ENCODE data around the gene CACNA1A. TPM values are rescaled to one million over a fixed set of nuclear protein-coding genes. Genes with fewer than 3 reads are reported as not detected.
A peak's percentile ranks its signal among the peaks of the same experiment; 100 is the strongest.

CACNA1A gene
- total RNA-seq, 1 experiment from 2014 or later, result 3.4 TPM

DNA sequence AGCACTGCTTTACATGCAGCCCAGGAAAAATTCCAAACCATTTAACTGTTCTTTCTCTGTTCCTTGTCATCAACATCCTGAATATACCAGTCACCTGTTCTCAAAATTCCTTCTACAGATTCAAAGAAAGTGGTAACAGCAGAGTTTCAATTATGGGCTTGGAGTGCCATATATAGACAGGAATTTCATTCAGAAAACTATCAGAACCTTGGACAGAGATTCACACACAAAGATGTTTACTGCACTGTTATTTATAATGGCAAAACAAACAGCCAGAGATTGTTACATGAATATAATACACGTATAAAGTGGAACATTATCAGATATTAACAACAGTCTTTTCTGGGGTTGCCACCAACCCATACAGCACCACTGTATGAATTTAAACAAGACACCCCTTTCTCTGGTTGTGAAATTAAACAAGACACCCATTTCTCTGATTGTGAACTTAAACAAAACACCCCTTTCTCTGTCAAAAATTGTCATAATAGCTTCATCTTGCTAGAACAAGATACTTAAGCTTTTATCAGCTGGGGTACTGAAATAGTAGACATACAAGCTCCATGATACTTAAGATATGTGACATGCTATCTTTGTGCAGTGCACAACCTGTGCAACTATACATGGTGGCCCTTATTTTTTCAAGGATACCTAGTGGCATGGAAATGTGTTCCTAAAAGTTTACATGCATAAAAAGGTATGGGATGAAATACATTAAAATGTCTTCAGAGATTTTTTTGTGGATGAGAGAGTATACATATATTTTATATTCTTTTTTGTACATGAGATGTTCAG is 12.6 kb downstream of the CACNA1A start:
- no peak for DNase-seq (ENCODE audit: low spot score)

DNA sequence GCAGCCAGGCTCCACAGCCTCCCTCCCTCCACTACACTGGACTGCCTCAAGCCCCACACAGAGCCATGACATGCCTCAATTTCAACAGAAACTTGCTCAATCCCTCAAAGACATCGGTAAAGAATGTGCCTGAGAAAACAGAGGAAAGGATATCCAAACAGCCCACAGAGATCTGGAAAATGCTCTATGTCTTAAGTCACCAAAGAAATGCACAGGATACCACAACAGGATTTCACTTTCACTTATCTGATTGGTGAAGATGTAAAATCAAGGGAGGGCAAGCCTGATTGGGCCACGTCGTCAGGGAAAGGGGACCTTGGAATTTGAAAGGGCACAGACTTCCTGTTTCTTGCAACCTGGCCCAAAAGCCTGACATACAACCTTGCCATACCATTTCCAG is 14.2 kb downstream of the CACNA1A start:
- peak; percentile 13 for DNase-seq (ENCODE audit: low spot score)

DNA sequence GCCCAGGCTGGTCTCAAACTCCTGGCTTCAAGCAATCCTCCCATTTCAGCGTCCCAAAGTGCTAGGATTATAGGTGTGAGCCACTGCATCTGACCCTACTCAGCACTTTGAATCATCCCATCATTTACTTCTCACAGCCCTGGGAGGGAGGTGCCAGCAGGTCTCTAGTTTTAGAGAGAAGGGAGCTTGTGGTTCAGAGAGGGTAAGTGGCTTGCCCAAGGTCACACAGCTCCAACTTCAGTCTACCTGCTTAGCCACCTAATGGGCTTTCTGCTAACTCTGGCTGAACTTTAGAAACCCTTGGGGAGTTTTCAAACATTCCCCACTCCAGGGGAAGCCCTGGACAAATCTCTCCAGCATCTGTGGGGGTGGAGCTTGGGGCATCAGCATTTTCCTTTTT is 18.3 kb downstream of the CACNA1A start:
- no peak for DNase-seq (ENCODE audit: low spot score)

DNA sequence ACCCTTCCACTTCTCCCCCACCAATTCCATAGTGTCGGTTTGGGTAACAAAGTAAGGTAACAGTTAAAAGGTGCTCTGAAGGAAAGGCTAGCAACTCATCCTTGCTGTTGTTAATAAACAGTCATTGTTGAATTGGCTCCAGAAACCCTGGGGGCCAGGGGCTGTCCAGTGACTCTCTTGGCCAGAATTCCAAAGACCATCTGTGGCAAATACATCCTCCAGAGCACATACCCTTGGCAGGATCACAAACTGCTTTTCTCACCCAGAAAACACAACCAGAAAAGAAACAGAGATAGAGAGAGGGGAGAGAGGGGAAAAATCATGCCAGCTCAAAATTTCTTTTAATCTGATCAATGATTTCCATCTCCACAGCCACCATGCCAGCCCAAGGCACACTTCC is 22.1 kb downstream of the CACNA1A start:
- no peak for DNase-seq (ENCODE audit: low spot score)

DNA sequence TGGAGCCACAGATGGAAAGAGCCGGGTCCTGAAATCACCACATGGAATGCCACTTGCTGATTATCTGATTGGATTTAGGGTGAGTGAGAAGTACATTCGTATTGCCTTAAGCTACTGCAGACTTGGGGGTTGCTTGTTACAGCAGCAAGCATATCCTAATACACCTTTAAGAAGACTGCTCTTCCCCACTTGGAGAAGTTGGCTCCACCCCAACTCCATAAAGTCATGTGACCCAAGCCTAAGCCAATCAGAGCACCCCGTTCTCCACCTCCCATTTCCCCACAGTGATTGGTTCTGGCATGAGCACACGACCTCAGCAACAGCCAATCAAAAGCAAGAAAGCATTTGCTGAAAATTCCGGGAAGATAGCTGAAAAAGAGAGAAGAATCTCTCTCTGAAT is 23.1 kb downstream of the CACNA1A start:
- DNase-seq (ENCODE audit: low spot score), result no peak

DNA sequence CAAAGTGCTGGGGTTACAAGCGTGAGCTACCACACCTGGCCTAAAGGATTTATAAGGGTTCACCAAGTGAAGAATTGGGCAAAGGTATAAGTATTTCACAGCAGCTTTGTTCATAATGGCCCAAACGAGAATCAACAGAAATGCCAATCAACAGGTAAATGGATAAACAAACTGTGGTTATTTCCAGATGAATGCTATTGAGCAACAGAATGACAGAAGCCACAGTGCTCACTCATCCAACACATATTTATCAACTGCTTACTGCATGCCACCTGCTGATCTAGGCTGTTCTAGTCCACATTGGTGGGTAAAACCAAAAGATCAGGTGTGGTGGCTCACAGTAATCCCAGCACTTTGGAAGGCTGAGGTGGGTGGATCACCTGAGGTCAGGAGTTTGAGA is 27.7 kb downstream of the CACNA1A start:
- no peak for DNase-seq (ENCODE audit: low spot score)

DNA sequence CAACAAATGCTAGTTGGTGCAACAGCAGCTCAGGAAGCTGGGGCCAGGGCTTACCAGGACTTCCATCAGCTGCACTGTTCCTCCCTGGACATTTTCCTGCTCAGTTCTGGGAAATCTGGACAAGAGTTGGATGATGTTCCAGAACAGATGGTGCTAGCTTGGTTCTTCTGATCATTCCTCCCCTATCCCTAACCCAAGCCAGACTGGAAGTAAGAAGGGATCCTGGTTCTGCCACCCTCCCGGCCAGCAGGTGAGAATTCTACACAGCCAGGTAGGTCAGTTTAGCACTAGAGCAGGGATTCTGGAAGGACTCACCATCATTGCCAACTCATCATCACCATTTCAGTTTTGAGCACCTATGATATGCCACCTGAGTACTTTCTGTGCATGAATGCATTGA is 30.2 kb downstream of the CACNA1A start:
- no peak for DNase-seq (ENCODE audit: low spot score)

DNA sequence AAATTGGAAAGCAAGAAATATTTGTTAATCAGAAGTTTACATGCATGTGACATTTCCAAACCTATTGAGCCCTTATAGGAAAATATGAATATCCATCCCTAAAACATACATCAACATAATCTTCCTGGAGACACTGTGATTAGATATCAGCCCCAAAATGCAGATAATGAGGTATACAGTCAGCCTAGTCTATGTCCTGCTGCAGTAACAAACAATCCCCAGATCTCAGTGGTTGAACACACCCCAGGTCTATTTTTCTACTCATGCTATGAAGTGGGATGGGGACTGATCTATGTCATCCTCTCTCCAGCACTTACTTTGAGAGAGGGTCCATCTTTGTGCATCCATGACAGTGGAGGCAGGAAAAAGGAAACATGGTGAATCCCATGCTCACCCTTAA is 31.2 kb downstream of the CACNA1A start:
- DNase-seq (ENCODE audit: low spot score), result no peak

DNA sequence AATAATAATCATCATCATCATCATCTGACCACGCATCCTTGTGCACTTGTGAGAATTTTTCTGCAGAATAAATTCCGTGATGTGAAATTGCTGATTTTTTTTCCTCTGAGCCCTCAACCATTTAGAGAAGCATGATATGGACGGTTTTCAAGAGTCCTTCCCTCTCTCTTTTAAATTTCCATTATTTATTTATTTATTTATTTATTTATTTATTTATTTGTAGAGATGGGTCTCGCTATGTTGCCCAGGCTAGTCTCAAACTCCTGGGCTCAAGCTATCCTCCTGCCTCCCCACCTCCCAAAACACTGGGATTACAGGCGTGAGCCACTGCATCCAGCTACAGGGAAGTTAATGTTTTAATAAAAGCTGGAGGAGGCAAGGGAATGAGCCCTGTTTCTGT is 39.6 kb downstream of the CACNA1A start:
- DNase-seq (ENCODE audit: low spot score), result no peak

DNA sequence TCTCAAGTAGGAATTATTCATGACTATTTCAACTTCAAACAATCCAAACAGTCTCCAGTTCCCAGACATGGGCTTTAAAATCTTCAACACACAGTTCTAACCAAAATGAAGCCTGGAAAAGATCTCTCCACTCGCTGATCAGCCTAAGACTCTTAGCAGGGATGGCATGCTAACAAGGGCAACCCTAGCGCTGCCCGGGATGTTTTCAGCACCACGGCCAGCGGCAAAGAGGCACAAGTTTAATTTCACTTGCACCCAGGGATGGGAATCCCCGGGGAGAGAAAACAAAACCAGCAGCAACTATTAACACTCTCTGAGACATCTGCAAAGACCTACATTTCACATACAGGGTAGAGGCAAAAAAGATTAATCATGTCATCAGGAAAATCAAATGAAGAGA is 43.0 kb downstream of the CACNA1A start:
- DNase-seq (ENCODE audit: low spot score), result peak; percentile 13

DNA sequence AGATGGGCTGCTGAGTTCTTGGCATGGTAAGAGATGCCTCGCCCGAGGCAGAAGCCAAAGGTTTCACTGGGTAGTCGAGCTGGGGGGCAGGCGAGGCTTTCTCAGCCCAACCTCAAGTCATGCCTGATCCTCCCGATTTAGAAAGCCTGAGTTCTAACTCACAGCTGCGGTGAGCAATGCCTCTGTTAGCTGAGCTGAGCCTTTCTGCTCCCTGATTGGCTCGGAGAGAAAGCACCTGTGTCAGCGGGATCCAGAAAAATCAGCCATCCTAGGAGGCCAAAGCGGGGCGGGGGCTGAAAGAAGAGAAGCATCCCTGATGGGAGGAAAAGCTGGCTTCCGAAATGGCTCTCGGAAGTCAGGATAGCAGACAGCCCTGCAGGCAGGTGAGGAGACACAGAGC is 44.7 kb downstream of the CACNA1A start:
- DNase-seq (ENCODE audit: low spot score), result no peak

DNA sequence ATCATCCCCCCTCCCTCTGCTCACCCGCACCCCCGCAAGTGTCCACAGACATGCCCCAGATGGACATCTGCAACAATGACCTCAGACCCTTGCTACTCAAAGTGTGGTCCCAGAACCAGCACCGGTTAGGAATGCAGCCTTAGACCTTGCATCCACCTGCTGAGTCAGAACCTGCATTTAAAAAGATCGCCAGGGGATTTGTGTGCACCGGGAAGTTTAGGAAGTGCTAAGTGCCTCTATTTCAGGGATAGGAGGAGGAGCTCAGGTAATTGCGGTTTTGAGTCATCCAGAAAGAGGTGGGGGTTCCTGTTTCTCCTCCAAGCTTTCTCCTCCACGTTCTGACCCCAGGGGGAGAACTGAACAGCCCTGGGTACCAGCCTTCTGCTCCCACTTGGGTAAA is 46.2 kb downstream of the CACNA1A start:
- DNase-seq (ENCODE audit: low spot score), result no peak

DNA sequence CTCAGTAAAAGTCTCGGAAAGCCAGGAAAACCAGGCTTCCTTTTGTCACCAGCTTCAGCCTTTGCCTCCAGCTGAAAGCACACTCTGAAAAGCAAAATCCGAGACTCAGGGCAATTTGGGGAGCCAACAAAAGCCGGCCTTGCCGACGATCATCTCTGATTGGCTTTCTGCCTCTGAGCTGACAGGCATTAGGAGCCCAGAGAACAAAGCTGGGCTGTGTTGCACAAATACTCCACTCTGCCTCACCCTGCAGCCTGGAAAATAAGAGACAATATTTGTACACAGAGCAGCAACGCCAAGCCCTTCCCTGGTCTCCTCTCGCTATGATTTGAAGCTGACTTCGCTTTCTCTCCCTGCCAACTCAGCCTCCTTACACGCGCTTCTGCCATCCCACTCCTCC is 46.9 kb downstream of the CACNA1A start:
- no peak for DNase-seq (ENCODE audit: low spot score)

DNA sequence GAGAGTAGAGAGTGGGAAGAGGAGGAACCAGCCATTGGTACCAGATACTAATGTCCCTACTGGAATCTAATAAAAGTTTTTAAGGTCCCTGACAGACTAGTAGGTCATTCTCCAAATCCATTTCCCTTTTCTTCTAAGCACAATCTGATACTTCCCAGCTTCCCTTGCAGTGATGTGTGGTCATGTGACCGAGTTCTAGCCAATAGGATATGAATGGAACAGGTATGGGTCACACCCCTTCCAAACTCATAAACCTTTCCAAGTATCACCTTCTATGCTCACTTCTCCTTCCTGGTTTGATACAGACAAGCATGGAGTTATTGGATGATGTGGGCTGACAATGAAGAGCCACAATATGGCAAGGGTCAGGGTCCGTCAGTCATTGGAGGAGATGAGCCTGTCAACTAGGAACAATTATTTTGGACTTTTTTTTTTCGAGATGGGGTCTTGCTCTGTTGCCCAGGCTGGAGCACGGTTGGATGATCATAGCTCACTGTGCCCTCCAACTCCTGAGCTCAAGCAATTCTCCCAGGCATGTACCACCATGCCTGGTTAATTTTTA is 54.8 kb downstream of the CACNA1A start:
- DNase-seq (ENCODE audit: low spot score), result no peak

DNA sequence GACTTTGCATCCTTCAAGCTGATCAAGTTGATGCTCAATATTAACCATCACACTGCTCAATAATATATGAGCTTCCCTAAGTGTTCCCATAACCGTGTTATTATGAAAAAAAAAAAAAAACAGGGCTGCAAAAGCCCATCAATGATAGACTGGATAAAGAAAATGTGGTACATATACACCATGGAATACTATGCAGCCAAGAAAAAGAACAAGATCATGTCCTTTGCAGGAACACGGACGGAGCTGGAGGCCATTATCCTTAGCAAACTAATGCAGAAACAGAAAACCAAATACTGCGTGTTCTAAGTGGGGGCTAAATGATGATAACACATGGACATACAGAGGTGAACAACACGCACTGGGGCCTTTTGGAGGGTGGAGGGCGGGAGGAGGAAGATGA is 58.3 kb downstream of the CACNA1A start:
- no peak for DNase-seq (ENCODE audit: low spot score)

DNA sequence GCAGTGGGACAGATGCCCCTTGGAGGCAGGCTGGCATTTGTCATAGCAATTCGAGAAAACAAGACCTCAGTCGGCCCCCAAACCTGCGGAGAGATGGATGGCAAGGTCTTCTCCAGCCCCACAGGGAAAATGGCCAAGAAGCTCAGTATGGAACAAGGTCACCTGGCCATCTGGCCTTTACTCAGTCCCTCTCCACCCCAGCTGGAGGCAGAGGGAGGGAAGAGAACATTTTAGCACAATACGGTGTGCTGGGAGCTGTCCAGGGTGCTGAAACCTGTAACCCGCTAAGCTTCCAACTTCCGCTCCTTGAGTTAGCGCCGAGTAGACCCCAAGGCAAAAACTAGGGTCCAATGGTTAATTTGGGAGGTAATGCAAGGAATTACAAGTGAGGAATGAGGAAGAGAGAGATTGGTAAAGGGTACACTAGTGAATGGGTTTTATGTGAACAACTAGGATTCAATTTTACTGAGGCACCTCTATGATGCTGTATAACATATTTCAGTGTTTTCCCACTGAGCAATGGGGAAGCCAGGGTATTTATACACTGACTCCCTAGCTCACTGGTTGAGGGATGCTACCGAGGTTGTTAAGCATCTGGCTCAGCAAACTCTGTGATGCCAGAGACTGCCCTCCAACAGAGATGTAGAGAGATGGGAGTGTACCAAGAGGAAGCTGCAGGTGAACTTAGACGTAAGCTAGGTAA is 64.3 kb downstream of the CACNA1A start:
- peak; percentile 62 for DNase-seq (ENCODE audit: low spot score)

DNA sequence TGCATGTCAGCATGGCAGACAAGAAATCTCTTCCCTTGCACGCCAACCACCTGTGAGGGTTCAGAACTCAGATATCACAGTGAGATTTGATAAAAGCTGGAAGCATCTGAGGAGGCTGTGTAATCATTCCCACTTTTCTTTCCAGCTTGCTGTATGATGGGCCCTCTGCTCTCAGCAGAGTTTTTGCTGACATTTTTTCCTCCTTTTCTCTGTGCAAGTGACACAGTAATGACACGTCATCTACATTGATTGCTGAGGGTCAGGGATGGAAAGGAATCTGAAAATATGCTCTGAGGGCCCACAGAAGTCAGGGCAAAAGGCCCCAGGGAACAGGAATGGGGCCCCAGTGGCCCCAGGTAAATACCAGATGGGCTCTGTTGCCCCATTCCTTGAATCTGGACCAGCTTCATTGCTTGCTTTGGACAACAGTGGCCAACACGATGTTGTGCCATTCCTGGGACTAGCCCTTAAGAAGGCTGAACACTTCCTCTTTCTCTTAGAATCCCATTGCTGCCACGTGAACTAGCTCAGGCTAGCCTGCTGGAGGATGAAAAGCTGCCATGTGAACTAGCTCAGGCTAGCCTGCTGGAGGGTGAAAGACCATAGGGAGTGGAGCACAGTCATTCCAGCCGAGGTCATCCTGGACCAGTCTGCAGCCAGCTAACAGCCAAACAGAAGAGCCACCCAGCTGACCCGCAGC is 68.2 kb downstream of the CACNA1A start:
- DNase-seq (ENCODE audit: low spot score), result no peak

DNA sequence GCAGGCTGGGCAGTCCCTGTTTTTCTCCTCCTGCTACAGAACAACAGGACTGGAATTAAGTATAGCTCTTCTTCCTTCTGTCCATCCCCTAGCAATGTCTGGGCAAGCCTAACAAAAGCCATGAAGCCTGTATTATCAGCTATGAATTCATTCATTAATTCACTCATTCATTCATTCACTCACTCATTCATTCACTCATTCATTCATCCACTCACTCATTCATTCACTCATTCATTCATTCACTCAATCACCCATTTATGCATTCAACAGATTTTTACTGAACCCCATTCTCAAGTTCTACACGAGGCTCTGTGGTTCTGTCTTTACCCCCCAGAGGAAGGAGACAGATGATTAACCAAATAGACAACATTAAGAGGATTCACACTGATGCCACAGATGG is 69.9 kb downstream of the CACNA1A start:
- no peak for DNase-seq (ENCODE audit: low spot score)

DNA sequence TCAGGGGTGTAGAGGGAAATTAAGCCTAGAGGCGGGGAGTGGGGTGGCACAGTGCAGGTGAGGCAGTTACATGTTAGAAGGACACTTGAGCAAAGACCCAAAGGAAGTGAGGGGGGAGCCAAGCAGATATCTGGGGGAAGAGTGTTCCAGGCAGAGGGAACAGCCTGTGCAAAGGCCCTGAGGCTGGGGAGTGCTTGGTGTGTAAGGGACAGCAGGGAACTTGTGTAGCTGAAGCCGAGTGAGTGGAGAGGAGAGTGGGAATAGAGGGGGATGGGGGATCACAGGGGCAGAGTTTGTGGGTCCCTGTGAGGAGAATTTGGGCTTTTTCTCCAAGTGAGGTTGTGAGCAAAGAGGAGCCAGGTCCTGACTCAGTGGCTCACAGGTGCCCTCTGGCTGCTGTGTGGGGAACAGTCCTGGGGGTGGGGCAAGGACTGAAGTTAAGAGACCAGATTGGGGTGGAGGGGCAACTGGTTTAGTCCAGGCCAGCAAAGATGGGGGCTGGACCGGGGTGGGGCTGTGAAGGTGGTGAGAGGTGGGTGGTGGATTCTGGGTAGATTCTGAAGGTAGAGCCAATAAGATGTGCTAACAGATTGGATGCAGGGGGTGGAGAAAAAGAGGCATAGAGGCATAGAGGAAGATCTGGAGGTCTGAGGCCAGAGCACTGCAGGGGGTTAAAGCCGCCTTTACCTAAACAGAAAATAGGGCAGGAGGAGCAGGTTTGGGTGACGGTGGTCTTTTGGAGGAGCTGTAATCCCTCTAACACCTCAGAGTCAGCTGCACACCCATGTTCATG is 75.3 kb downstream of the CACNA1A start:
- DNase-seq (ENCODE audit: low spot score), result peak; percentile 37

DNA sequence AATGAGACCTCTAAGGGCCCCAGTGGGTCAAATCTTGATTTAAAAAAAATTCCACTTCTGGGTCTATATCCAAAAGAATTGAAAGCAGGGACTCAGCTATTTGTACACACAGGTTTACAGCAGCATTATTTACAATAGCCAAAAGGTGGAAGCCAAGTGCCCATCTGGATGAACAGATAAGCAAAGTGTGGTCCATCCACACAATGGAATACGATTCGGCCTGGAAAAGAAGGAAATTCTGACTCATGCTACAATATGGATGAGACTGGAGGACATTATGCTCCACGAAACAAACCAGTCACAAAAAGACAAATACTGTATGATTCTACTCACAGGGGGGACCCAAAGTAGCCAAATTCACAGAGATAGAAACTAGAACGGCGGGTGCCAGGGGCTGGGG is 76.7 kb downstream of the CACNA1A start:
- no peak for DNase-seq (ENCODE audit: low spot score)

DNA sequence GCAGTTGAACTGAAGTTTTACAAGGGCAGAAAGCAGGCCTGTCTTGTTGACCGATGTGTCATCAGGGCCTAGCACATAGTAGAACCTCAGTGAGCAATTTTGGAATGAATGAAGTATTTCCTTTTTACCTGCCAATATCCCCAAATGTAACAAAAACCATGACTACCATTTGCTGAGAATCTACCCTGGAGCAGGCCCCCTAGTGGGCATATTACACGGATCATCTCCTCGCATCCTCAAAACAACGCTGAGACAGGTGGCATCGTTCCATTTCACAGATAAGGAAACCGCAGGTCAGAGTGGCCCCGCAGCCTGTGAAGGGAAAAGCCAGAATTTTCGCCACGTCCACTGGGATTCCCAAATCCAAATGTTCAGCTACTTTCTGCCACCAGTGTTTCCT is 77.9 kb downstream of the CACNA1A start:
- peak; percentile 29 for DNase-seq (ENCODE audit: low spot score)
